Neural progenitor cell (in vitro differentiated cells): ENCODE results near the gene PPP1R9B. TPM values are rescaled to one million over a fixed set of nuclear protein-coding genes. Genes with fewer than 3 reads are reported as not detected.
A peak's percentile ranks its signal among the peaks of the same experiment; 100 is the strongest.

Experiments used
- DNase-seq: peaks from one replicate; pipeline ENCODE4 v3.0.0-alpha.2; 2016; ENCODE audit warnings: low spot score
- H2AFZ ChIP-seq: fragments of 200-600 bp; sonication (generic); replicated peaks from 2 replicates; pipeline ENCODE4 v1.6.1; 2016; ENCODE audit warnings: antibody characterized with exemption
- H3F3A ChIP-seq: fragments of 200-600 bp; sonication (generic); 2 replicates; pipeline ENCODE4 v1.6.1; 2016; ENCODE audit warnings: antibody characterized with exemption, low read depth
- H3K27ac ChIP-seq: fragments of 200-600 bp; sonication (generic); 2 replicates; pipeline ENCODE4 v1.5.1; 2016; ENCODE audit warnings: mild to moderate bottlenecking
- H3K27me3 ChIP-seq: fragments of 200-600 bp; sonication (generic); 2 replicates; pipeline ENCODE4 v1.6.1; 2016; ENCODE audit warnings: mild to moderate bottlenecking, moderate library complexity
- H3K36me3 ChIP-seq: fragments of 200-600 bp; sonication (generic); 2 replicates; pipeline ENCODE4 v1.5.1; 2016
- H3K4me1 ChIP-seq: fragments of 200-600 bp; sonication (generic); 2 replicates; pipeline ENCODE4 v1.6.1; 2016; ENCODE audit warnings: mixed run types
- H3K4me2 ChIP-seq: fragments of 200-600 bp; sonication (generic); 2 replicates; pipeline ENCODE4 v1.6.1; 2016
- H3K4me3 ChIP-seq: fragments of 200-600 bp; sonication (generic); 2 replicates; pipeline ENCODE4 v1.5.1; 2016
- H3K79me2 ChIP-seq: fragments of 200-600 bp; sonication (generic); 2 replicates; pipeline ENCODE4 v1.6.1; 2016; ENCODE audit warnings: low read depth
- H3K9ac ChIP-seq: fragments of 200-600 bp; sonication (generic); 2 replicates; pipeline ENCODE4 v1.6.1; 2016
- H3K9me3 ChIP-seq: fragments of 200-600 bp; sonication (generic); 2 replicates; pipeline ENCODE4 v1.5.1; 2016; ENCODE audit warnings: low read depth
- H4K20me1 ChIP-seq: fragments of 200-600 bp; sonication (generic); 2 replicates; pipeline ENCODE4 v1.6.1; 2016; ENCODE audit warnings: low read depth
- H3K27ac Mint-ChIP-seq: 3 replicates; pipeline ENCODE4 v1.8.0; 2021; ENCODE audit warnings: mixed read lengths
- H3K27me3 Mint-ChIP-seq: 2 replicates; pipeline ENCODE4 v1.8.0; 2022; ENCODE audit warnings: low read depth, mild to moderate bottlenecking, inconsistent platforms, moderate library complexity, mixed read lengths; ENCODE audit not compliant: insufficient read depth
- H3K36me3 Mint-ChIP-seq: 3 replicates; pipeline ENCODE4 v1.8.0; 2021; ENCODE audit warnings: mixed read lengths
- H3K4me1 Mint-ChIP-seq: 3 replicates; pipeline ENCODE4 v1.8.0; 2021; ENCODE audit warnings: mixed read lengths
- H3K4me3 Mint-ChIP-seq: 3 replicates; pipeline ENCODE4 v1.8.0; 2021; ENCODE audit warnings: mild to moderate bottlenecking, moderate library complexity, mixed read lengths
- H3K9me3 Mint-ChIP-seq: 3 replicates; pipeline ENCODE4 v1.8.0; 2020; ENCODE audit warnings: mixed read lengths
- EZH2 ChIP-seq: fragments of 200-600 bp; sonication (generic); IDR thresholded peaks from 2 replicates; pipeline ENCODE4 v1.6.1; 2017; ENCODE audit warnings: antibody characterized with exemption, mild to moderate bottlenecking, moderate library complexity
- EZH2phosphoT487 ChIP-seq: fragments of 200-600 bp; sonication (generic); IDR thresholded peaks from 2 replicates; pipeline ENCODE4 v1.6.1; 2017; ENCODE audit warnings: antibody characterized with exemption
- total RNA-seq: library from RNA; depleted of rRNA; stranded (reverse); fragments of >200 nt; gene quantifications from 2 replicates; pipeline ENCODE4 v1.2.3, GENCODE V29; 2015; ENCODE audit warnings: low replicate concordance
- TF ChIP-seq, protein P1 (sequence below): fragments of 200-600 bp; sonication (generic); IDR thresholded peaks from 2 replicates; pipeline ENCODE4 v1.5.1; 2017; ENCODE audit warnings: antibody characterized with exemption, mild to moderate bottlenecking

Gene PPP1R9B
- total RNA-seq, 1 donor from 2014 or later, result 12.0 TPM

DNA sequence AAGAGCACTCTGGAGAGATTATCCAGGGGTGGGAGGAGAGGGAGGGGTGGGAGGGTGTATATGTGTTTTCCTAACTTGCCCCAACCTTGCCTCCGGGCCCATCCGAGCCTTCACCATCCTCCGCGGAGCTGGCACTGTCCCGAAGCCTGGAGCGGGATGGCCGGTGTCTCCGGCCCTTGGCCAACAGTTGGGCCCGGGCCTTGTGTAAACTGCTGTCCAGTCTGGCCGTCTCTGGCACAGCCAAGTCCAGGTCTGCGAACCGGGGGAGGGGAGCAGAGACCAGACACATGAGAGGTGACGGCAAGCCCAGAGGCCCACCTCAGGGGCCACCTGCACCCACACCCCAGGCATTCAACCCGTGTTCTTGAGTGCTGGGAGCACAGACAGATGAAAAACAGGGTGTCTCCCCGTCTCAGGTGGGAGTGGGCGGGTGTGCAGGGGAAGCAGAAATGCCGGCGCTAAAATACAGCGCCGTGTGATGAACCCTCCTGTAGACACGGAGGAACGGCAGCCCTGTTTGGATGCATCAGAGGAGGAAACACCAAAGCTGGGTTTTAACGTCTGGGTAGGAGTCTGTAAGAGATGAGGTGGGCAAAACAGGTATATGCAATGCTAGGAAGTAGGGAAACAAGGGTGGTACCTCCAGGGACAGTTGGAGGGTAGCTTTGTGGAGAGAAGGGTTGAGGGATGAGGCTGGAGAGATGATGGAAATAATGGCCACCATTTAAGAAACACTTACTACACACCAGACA lies 32.2 kb downstream of the PPP1R9B start:
- no peak for TF ChIP-seq EZH2
- no peak for TF ChIP-seq EZH2phosphoT487
- TF ChIP-seq, protein P1, sequence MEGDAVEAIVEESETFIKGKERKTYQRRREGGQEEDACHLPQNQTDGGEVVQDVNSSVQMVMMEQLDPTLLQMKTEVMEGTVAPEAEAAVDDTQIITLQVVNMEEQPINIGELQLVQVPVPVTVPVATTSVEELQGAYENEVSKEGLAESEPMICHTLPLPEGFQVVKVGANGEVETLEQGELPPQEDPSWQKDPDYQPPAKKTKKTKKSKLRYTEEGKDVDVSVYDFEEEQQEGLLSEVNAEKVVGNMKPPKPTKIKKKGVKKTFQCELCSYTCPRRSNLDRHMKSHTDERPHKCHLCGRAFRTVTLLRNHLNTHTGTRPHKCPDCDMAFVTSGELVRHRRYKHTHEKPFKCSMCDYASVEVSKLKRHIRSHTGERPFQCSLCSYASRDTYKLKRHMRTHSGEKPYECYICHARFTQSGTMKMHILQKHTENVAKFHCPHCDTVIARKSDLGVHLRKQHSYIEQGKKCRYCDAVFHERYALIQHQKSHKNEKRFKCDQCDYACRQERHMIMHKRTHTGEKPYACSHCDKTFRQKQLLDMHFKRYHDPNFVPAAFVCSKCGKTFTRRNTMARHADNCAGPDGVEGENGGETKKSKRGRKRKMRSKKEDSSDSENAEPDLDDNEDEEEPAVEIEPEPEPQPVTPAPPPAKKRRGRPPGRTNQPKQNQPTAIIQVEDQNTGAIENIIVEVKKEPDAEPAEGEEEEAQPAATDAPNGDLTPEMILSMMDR, result no peak
- no peak overlapping the region for H3K27ac Mint-ChIP-seq
- no peak for DNase-seq
- H3K79me2 ChIP-seq, result no peaks in the 10 kb centered on the region
- peaks cover 29% of the 10 kb centered on the region for H3K27me3 ChIP-seq
- no peak overlapping the region for H2AFZ ChIP-seq
- peaks cover 39% of the 10 kb centered on the region for H3K4me1 Mint-ChIP-seq
- no peak overlapping the region for H3K27ac ChIP-seq
- H3K27me3 Mint-ChIP-seq, result peaks cover 16% of the 10 kb centered on the region
- no peaks in the 10 kb centered on the region for H3K9me3 Mint-ChIP-seq
- H3K36me3 ChIP-seq, result no peaks in the 10 kb centered on the region
- H3K4me3 ChIP-seq, result no peak overlapping the region
- peaks cover 16% of the 10 kb centered on the region for H3K36me3 Mint-ChIP-seq
- H3K9me3 ChIP-seq, result no peaks in the 10 kb centered on the region
- no peak overlapping the region for H3K4me3 Mint-ChIP-seq
- no peak overlapping the region for H3K4me2 ChIP-seq
- peaks cover 51% of the 10 kb centered on the region for H3F3A ChIP-seq
- H4K20me1 ChIP-seq, result peaks cover 11% of the 10 kb centered on the region
- H3K9ac ChIP-seq, result no peak overlapping the region
- H3K4me1 ChIP-seq, result peaks cover 30% of the 10 kb centered on the region

DNA sequence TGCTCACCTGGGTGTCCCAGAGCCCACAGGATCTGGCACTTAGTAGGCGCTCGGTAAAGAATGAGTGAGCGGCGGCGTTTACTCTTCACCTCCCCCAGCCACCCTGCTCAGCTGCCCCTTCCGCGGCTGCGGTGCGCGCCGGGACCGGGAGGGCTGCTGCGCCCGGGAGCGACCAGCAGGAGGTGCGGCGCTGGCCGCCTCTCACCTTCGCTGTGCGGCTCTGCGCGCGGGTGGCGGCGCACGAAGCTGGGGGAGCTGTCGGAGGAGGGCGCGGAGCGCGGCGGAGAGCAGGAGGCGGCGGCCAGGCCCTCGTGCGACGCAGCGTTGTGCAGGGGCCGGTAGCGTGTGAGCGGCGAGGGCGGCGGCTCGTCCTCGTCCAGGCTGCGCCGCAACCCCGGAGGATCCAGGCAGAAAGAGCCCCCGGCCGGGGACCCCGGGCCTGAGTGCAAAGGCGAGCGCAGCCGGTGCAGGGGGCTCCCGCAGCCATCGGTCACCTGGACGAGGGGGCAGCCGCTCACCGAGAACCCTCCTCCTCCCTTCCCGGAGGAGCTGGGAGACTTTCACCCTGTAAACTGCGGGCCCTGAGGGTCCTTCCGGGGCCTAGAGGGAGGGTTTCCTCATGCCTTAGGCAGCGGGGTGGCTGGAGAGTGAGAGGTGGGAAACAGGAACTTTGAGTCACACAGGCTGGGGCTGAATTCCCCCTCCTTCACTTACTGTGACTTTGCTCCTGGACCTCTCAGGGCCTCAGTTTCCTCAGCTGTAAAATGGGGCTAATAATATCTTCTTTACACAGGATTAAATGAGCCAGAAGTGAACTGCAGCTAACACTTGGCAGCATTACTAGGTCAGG lies 33.0 kb downstream of the PPP1R9B start:
- Histone ChIP-seq H3K79me2 (no peaks in the 10 kb centered on the region), H3K9ac (no peak overlapping the region), H3K27ac (no peak overlapping the region), H3K27me3 (peaks cover 29% of the 10 kb centered on the region), H2AFZ (peak overlapping the region; percentile 66), H3K4me2 (peak overlapping the region; percentile 66), H3F3A (peaks cover 43% of the 10 kb centered on the region), H3K9me3 (no peaks in the 10 kb centered on the region), H3K4me1 (peaks cover 22% of the 10 kb centered on the region), H3K36me3 (no peaks in the 10 kb centered on the region), H3K4me3 (no peak overlapping the region), H4K20me1 (peaks cover 5% of the 10 kb centered on the region)
- TF ChIP-seq EZH2phosphoT487, result no peak
- TF ChIP-seq, protein P1, result peak; percentile 66
- peak; percentile 63 for TF ChIP-seq EZH2
- Mint-ChIP-seq H3K4me3 (no peak overlapping the region), H3K36me3 (peaks cover 15% of the 10 kb centered on the region), H3K4me1 (peaks cover 33% of the 10 kb centered on the region), H3K9me3 (no peaks in the 10 kb centered on the region), H3K27ac (no peak overlapping the region), H3K27me3 (peaks cover 16% of the 10 kb centered on the region)
- DNase-seq, result peak; percentile 92

DNA sequence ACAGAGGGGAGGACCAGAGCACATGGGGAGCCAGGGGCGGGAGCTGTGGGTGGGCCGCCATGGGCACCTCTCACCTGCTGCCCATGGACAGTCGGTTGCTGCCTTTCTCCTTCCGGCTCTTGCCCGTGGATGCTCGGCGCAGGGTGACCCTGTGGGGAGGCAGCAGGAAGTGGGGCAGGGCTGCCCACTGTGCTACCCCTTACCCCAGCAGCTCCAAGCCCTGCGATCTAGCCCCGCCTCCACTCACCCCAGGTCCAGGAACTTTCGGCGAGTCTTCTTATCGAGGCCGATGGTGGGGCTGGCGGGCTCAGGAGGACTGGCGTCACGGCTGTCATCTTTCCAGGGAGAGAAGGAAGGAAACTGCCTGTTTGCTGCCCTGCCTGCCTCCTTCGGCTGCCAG lies 34.7 kb downstream of the PPP1R9B start:
- Mint-ChIP-seq H3K27me3 (peaks cover 16% of the 10 kb centered on the region), H3K36me3 (peaks cover 9% of the 10 kb centered on the region), H3K27ac (no peak overlapping the region), H3K9me3 (no peaks in the 10 kb centered on the region), H3K4me1 (peaks cover 36% of the 10 kb centered on the region), H3K4me3 (no peak overlapping the region)
- Histone ChIP-seq H3K4me2 (no peak overlapping the region), H3K79me2 (no peaks in the 10 kb centered on the region), H3K4me1 (peaks cover 28% of the 10 kb centered on the region), H3K27me3 (peaks cover 29% of the 10 kb centered on the region), H3K9me3 (no peaks in the 10 kb centered on the region), H3K4me3 (no peak overlapping the region), H3K36me3 (no peaks in the 10 kb centered on the region), H3F3A (peaks cover 43% of the 10 kb centered on the region), H3K27ac (no peak overlapping the region), H4K20me1 (peaks cover 4% of the 10 kb centered on the region), H3K9ac (no peak overlapping the region), H2AFZ (no peak overlapping the region)
- DNase-seq, result no peak
- no peak for TF ChIP-seq EZH2
- TF ChIP-seq, protein P1, result no peak
- no peak for TF ChIP-seq EZH2phosphoT487
